ENCODE results near the gene PDE8B. TPM values are rescaled to one million over a fixed set of nuclear protein-coding genes. Genes with fewer than 3 reads are reported as not detected.

The PDE8B gene
- total RNA-seq, 1 experiment from 2014 or later: 0.17 TPM

DNA sequence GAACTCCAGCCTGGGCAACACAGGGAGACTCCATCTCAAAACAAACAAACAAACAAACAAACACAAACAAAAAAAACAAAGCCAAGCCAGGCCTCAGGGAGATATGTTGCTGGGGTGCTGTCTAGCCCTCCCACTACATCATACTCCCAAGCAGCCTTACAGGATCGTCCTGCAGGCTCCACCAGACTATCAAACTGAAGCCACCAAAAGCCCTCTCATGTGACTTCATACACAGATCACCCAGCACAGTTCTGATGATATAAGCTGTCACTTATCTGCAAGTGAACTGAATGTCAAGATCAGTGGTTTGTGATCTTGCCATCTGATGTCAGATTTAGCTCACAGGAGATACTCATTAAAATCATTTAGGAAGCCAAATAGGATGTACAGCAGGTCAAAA, 238.4 kb downstream of the PDE8B start:
- intact Hi-C loops (cut with micrococcal nuclease): no loop called here
- no TSS peak for BruUV-seq (replicated peaks)
- Histone ChIP-seq H3K4me3 (replicated peaks in 1 of 2; ENCODE audit: low read depth in 1 of 2, low read length in 2 of 2) (no peak overlapping the region), H3K4me1 (ENCODE audit: control insufficient read depth in 1 of 2, insufficient read depth in 2 of 2, low read length in 2 of 2) (no peaks in the 10 kb centered on the region), H3K36me3 (ENCODE audit: control insufficient read depth in 1 of 2, insufficient read depth in 2 of 2, low read length in 2 of 2) (peaks cover 0 to 5% of the 10 kb centered on the region in 2 experiments; a peak in 2 of 4 replicates), H4K20me1 (ENCODE audit: insufficient read depth) (no peaks in the 10 kb centered on the region), H3K79me2 (ENCODE audit: insufficient read depth, low read length) (no peaks in the 10 kb centered on the region), H3K27me3 (ENCODE audit: insufficient read depth, low read length) (no peaks in the 10 kb centered on the region), H3K9me3 (ENCODE audit: control insufficient read depth in 1 of 2, insufficient read depth in 1 of 2, low read depth in 1 of 2, low read length in 2 of 2) (no peaks in the 10 kb centered on the region), H3K9me2 (ENCODE audit: insufficient read depth) (no peaks in the 10 kb centered on the region), H2AFZ (ENCODE audit: low read depth, low read length, poor library complexity, severe bottlenecking) (no peak overlapping the region), H3K27ac (ENCODE audit: low read depth, low read length) (no peak overlapping the region), H3K4me2 (ENCODE audit: low read length) (no peak overlapping the region), H3K9ac (ENCODE audit: low read length) (no peak overlapping the region)
- TF ChIP-seq SIN3A (IDR thresholded peaks at IDR 0.05; ENCODE audit: low read depth): no peak
- TF ChIP-seq ZNF274 (IDR thresholded peaks at IDR 0.05; ENCODE audit: low read depth, low read length): no peak
- TF ChIP-seq EZH2 (IDR thresholded peaks at IDR 0.05): no peak
- TF ChIP-seq POLR2AphosphoS5 (IDR thresholded peaks at IDR 0.05; ENCODE audit: low read depth, low read length): no peak
- TF ChIP-seq CEBPB (IDR thresholded peaks at IDR 0.05; ENCODE audit: low read depth): no peak
- TF ChIP-seq, protein P1, sequence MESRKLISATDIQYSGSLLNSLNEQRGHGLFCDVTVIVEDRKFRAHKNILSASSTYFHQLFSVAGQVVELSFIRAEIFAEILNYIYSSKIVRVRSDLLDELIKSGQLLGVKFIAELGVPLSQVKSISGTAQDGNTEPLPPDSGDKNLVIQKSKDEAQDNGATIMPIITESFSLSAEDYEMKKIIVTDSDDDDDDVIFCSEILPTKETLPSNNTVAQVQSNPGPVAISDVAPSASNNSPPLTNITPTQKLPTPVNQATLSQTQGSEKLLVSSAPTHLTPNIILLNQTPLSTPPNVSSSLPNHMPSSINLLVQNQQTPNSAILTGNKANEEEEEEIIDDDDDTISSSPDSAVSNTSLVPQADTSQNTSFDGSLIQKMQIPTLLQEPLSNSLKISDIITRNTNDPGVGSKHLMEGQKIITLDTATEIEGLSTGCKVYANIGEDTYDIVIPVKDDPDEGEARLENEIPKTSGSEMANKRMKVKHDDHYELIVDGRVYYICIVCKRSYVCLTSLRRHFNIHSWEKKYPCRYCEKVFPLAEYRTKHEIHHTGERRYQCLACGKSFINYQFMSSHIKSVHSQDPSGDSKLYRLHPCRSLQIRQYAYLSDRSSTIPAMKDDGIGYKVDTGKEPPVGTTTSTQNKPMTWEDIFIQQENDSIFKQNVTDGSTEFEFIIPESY (IDR thresholded peaks at IDR 0.05; ENCODE audit: extremely low read depth, insufficient replicate concordance, low read length): no peak
- ChIA-PET POLR2A (no interaction called here), CTCF (no interaction called here), RAD21 (ENCODE audit: low non-redundant PET in 1 of 2, low total read pairs in 2 of 2, uncharacterized antibody in 2 of 2, unreplicated experiment in 2 of 2) (no interaction called here)
- DNase-seq (ENCODE audit: low read depth, low spot score): no peak
- ATAC-seq: no peak

DNA sequence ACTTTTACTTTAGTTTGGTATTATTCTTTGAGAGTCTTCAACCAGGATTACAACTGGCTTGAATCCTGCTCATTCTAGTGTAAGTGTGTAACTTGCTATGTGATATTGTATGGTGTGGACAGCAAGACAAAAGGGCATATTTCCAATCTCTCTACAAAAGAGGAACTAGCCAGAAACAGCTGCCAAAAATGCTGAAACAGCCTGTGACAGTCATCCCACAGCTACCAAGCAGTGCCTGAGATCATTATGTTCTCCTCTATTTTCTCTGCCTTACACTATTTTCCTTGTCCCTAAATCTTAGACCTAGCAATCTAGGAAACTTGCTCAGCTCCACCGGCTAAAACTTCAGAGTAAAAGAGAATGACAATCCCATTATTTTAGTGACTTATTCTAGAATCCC, 238.8 kb downstream of the PDE8B start:
- ATAC-seq: no peak
- Histone ChIP-seq H3K4me2 (ENCODE audit: low read length) (no peak overlapping the region), H3K9ac (ENCODE audit: low read length) (no peak overlapping the region), H2AFZ (ENCODE audit: low read depth, low read length, poor library complexity, severe bottlenecking) (no peak overlapping the region), H3K4me1 (ENCODE audit: control insufficient read depth in 1 of 2, insufficient read depth in 2 of 2, low read length in 2 of 2) (no peaks in the 10 kb centered on the region), H3K79me2 (ENCODE audit: insufficient read depth, low read length) (no peaks in the 10 kb centered on the region), H3K27ac (ENCODE audit: low read depth, low read length) (no peak overlapping the region), H3K4me3 (replicated peaks in 1 of 2; ENCODE audit: low read depth in 1 of 2, low read length in 2 of 2) (no peak overlapping the region), H4K20me1 (ENCODE audit: insufficient read depth) (no peaks in the 10 kb centered on the region), H3K27me3 (ENCODE audit: insufficient read depth, low read length) (no peaks in the 10 kb centered on the region), H3K9me2 (ENCODE audit: insufficient read depth) (no peaks in the 10 kb centered on the region), H3K36me3 (ENCODE audit: control insufficient read depth in 1 of 2, insufficient read depth in 2 of 2, low read length in 2 of 2) (peaks cover 0 to 5% of the 10 kb centered on the region in 2 experiments; a peak in 2 of 4 replicates), H3K9me3 (ENCODE audit: control insufficient read depth in 1 of 2, insufficient read depth in 1 of 2, low read depth in 1 of 2, low read length in 2 of 2) (no peaks in the 10 kb centered on the region)
- ChIA-PET CTCF (no interaction called here), POLR2A (no interaction called here), RAD21 (ENCODE audit: low non-redundant PET in 1 of 2, low total read pairs in 2 of 2, uncharacterized antibody in 2 of 2, unreplicated experiment in 2 of 2) (no interaction called here)
- DNase-seq (ENCODE audit: low read depth, low spot score): no peak
- intact Hi-C loops (cut with micrococcal nuclease): no loop called here
- no TSS peak for BruUV-seq (replicated peaks)
- TF ChIP-seq JUND (IDR thresholded peaks at IDR 0.05) (no peak), POLR2A (IDR thresholded peaks at IDR 0.05; ENCODE audit: borderline replicate concordance, extremely low read depth, insufficient read depth, insufficient read length) (no peak), ZNF274 (IDR thresholded peaks at IDR 0.05; ENCODE audit: low read depth, low read length) (no peak), RAD21 (IDR thresholded peaks at IDR 0.05; ENCODE audit: low read depth) (no peak), SP1 (IDR thresholded peaks at IDR 0.05; ENCODE audit: low read depth) (no peak), SIN3A (IDR thresholded peaks at IDR 0.05; ENCODE audit: low read depth) (no peak), ELF1 (IDR thresholded peaks at IDR 0.05; ENCODE audit: borderline replicate concordance, low read depth) (no peak), SRF (IDR thresholded peaks at IDR 0.05; ENCODE audit: low read depth) (no peak), YY1 (IDR thresholded peaks at IDR 0.05; ENCODE audit: extremely low read depth, insufficient replicate concordance, low read depth, low read length) (no peak)
- TF ChIP-seq, protein P1 (IDR thresholded peaks at IDR 0.05; ENCODE audit: extremely low read depth, insufficient replicate concordance, low read length): no peak
- TF ChIP-seq, protein P2, sequence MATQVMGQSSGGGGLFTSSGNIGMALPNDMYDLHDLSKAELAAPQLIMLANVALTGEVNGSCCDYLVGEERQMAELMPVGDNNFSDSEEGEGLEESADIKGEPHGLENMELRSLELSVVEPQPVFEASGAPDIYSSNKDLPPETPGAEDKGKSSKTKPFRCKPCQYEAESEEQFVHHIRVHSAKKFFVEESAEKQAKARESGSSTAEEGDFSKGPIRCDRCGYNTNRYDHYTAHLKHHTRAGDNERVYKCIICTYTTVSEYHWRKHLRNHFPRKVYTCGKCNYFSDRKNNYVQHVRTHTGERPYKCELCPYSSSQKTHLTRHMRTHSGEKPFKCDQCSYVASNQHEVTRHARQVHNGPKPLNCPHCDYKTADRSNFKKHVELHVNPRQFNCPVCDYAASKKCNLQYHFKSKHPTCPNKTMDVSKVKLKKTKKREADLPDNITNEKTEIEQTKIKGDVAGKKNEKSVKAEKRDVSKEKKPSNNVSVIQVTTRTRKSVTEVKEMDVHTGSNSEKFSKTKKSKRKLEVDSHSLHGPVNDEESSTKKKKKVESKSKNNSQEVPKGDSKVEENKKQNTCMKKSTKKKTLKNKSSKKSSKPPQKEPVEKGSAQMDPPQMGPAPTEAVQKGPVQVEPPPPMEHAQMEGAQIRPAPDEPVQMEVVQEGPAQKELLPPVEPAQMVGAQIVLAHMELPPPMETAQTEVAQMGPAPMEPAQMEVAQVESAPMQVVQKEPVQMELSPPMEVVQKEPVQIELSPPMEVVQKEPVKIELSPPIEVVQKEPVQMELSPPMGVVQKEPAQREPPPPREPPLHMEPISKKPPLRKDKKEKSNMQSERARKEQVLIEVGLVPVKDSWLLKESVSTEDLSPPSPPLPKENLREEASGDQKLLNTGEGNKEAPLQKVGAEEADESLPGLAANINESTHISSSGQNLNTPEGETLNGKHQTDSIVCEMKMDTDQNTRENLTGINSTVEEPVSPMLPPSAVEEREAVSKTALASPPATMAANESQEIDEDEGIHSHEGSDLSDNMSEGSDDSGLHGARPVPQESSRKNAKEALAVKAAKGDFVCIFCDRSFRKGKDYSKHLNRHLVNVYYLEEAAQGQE (IDR thresholded peaks at IDR 0.05; ENCODE audit: low read depth): no peak

Data from HCT116 (cell line).